Myocyte (in vitro differentiated cells): ENCODE results near the gene KEL. TPM values are rescaled to one million over a fixed set of nuclear protein-coding genes. Genes with fewer than 3 reads are reported as not detected.

ENCODE experiments used
- DNase-seq: peaks from one replicate; pipeline ENCODE4 v3.0.0-alpha.2; 2012; ENCODE audit warnings: low read depth
- total RNA-seq: library from RNA; depleted of rRNA; stranded (reverse); fragments of >200 nt; gene quantifications from 2 replicates; pipeline ENCODE4 v1.2.3, GENCODE V29; 2014

KEL gene
- total RNA-seq, 1 donor from 2014 or later, result not detected

DNA sequence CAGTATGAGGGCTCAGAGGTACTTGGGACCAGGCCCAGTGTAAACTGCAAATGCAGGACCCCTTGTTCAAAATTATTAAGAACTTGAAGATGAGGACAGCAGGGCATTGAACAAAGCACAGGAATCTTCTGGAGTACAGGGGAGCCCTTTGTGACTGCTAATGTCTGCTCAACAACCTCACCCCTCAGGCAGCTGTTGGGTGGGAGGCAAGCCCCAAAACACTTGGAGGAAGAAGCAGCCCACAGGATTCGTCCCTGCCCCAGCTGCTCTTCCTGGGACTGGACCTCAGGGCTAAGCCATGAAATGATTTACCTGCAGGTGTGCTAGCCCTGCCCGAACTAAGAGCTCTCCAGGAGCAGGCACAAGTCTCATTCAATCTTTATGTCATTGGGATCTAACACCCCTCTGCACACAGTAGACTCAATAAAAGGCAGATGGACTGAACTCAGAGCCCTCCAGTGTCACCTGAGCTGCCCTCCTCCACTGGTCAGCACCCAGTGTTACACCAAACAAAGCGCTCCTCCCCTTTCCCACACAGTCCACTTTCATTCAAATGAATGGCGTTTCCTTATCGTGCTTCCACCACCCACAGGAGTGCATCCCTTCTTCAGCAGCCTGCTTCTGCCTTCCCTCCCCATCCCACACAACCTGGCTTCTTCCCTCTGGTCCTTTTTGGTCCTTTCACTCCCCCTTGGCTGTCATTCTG lies 29.6 kb downstream of the KEL start:
- DNase-seq, result no peak

GRCh38 chr7:142930126-142930730 lies 31.9 kb downstream of the KEL start:
- no peak for DNase-seq

DNA sequence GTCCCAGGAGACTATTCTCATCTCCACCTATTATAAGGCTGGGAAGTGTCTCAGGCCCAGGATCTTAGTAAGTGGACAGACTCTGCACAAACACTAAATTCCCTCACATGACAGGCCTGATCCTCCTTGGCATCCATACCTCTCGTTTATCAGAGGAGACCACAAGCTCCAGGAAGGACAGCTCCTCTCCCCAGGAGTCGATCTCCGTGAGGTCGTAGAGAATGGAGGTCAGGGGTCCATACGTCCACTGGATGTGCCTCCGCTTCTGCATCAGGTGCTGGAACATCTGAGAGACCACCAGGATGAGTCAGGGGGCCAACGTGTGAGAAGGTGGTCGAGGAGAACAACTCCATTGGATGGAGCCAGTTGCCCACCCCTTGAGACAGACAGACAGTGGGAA lies 34.2 kb downstream of the KEL start:
- no peak for DNase-seq

- DNase-seq, result no peak
Observed at GRCh38 chr7:142927085-142927745, 34.9 kb downstream of the KEL start.

DNA sequence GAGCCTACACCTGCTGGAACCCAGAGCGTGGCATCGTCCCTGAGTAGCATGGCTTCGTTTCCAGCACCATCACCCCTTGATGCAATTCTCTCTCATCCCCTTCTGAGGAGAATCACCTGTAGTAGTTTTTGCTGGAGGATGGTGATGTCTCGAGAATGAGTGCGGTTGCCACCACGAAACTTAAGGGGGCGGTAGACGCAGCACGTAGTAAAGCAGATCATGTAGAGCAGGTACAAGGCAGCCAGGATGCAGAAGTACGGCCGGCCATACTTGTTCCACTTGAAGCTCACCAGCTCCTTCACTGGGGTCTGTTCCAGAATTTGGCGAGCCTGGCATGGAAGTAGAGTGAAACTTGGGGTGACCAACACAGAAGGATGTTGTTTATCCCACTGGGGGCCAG lies 36.8 kb downstream of the KEL start:
- DNase-seq, result no peak

GRCh38 chr7:142923391-142923790 lies 38.8 kb downstream of the KEL start:
- DNase-seq, result no peak

- no peak for DNase-seq
Observed at GRCh38 chr7:142919656-142920055, 42.5 kb downstream of the KEL start.

DNA sequence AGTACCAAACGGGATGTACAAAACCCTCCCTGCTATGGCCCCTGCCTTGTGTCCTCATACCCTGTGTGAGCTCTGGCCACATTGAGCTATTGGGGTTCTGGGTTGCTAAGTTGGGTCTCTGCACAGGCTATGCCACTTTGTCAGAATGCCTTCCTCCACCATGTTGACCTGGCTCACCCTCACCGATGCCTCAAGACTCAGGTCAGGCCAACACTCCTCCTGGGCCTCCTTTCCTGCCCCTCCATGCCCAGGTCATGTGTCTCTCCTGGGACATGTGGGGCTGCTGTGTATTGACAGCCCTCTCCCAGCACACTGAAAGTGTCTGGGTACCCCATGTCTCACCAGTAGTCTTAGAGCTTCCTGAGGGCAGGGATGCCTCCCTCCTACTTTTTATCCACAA lies 43.3 kb downstream of the KEL start:
- DNase-seq, result no peak

GRCh38 chr7:142917447-142917846 lies 44.7 kb downstream of the KEL start:
- no peak for DNase-seq

DNA sequence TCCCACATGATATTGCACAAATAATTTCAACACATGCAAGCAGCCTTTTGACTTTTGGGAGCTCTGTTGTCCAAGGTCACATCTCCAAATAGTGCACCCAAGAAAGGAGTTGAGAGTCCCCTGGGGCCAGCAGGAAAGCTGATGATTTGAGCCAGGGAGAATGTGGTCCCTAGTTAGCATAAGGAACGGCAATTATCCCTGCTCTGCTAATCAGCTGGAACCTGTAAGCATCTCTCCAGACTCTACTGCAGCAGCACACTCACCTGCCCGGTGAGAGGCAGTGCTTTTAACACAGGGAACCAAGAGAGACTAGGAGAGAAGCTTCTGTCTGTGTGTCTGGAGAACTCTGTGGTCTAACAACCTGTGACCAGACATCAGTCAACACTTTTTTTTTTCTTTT lies 45.7 kb downstream of the KEL start:
- no peak for DNase-seq

DNA sequence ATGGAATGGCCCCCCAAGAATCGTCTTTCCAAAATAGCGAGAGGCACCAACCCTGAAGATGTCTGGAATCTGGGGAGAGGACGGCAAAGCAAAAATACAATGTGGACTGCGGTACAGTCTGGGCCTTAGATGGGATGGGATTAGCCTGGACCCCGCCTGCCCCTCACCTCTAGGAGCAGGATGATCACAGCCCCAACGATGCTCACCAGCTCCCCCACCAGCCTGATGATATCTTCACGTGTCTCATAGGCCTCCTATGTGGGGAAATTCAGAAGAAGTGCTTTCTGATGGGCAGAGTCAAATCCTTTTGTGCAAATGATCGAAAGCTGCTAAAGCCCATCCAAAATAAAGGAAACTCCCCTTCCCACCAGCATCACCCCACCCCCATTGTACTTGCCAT lies 46.8 kb downstream of the KEL start:
- no peak for DNase-seq

DNA sequence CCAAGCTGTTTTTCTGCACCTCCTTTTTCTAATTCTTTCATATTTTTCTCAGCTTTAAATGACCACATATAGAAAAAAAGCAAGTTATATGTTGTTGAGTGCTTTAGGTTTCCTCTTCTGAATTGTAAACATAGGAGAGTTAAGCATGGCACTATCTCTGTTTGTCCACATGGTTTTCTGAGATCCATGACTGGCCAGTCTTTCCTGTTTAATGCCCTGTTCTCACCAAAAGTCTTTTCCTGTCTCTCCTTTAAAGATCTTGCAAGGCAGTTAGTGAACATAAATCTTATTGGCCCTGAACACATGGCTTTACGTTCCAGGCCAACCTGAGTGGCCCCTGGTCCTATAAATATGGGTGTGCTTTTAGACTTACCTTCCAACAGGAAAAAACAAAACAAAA lies 48.0 kb downstream of the KEL start:
- DNase-seq, result no peak

- no peak for DNase-seq
Observed at GRCh38 chr7:142913566-142913965, 48.6 kb downstream of the KEL start.

- DNase-seq, result no peak
Observed at GRCh38 chr7:142913051-142913450, 49.1 kb downstream of the KEL start.

- no peak for DNase-seq
Observed at GRCh38 chr7:142910481-142910880, 51.7 kb downstream of the KEL start.

DNA sequence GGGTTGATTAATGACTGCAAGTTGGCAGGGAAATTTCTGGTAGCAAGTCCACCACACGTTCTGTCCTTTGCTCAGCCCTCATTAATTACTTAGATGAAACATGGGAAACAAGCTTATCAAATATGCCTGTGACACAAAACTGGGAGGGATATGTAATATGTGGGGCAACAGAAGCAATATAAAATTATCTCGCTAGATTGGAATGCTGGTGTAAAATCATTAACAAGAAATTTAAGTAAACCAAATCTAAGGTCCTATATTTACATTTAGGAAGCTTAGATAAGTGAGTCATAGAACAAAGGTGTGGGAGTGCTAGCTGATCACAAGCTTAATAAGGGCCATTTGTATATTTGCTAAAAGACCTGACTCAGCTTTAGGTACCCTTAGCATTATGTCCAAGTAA lies 52.1 kb downstream of the KEL start:
- DNase-seq, result no peak

- DNase-seq, result peak; percentile 25
Observed at GRCh38 chr7:142908921-142909890, 53.0 kb downstream of the KEL start.

GRCh38 chr7:142908290-142908689 lies 53.9 kb downstream of the KEL start:
- DNase-seq, result no peak

DNA sequence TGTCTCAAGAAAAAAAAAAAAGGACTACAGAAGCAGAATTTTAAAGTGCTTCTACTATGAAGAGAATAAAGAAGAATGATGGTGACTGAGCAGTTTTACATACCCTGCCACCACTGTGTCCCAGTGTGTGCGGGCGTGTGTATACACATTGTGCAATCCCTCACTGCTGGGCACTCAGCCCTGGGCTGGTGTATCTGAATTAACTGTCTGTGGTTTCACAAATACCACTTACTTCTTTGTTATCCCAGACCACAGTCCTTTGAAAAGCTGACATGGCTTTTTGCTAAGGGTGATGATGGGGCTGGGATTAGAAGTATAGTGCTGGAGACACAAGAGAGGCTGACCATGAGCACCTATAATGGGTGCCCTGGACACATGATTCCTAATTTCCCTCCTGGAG lies 55.5 kb downstream of the KEL start:
- DNase-seq, result no peak

DNA sequence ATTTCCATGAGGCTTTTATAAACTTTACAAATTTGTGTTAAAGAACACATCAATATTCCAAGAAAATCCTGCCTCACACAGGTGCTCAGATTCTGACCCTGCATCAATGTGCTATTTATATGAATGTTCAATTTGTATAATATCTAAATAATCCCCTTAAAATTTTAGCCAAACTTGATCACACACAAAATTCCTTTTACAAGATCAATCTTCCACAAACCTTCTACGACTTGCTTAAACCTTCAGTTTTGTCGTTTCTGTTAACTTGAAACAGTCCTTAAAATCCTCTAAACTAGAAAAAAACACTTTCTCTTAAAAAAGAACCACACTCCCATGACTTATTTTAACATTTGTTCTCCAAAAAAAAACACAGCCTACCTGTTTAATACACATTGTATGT lies 56.4 kb downstream of the KEL start:
- no peak for DNase-seq

GRCh38 chr7:142904128-142904527 lies 58.0 kb downstream of the KEL start:
- no peak for DNase-seq
